Mucosa of descending colon (tissue), 3 donors: Measurements from ENCODE around the gene SLC2A5. TPM values are rescaled to one million over a fixed set of nuclear protein-coding genes. Genes with fewer than 3 reads are reported as not detected.
"Not testable (repeated sequence)": the region's sequence is repeated elsewhere in the genome, so short reads cannot be mapped to it uniquely, and the experiment has no call there.

Experiments used
- ATAC-seq: fragments of 200-7000 bp; cut with Tn5 transposase; one replicate; pipeline ENCODE4 v1.9.1; 2020; ENCODE audit warnings: mild to moderate bottlenecking, moderate library complexity
- DNase-seq, 3 donors: peaks; one replicate each; pipeline ENCODE4 v3.0.0-alpha.2; 2020
- H3K36me3 ChIP-seq: fragments of 200-600 bp; one replicate; pipeline ENCODE4 v1.8.0; 2021; ENCODE audit warnings: low read depth, mild to moderate bottlenecking
- H3K4me1 ChIP-seq: fragments of 200-600 bp; one replicate; pipeline ENCODE4 v1.8.0; 2021; ENCODE audit warnings: low read depth, mild to moderate bottlenecking
- H3K4me3 ChIP-seq: fragments of 200-600 bp; one replicate; pipeline ENCODE4 v1.8.0; 2021; ENCODE audit warnings: mild to moderate bottlenecking
- H3K9me3 ChIP-seq: fragments of 200-600 bp; one replicate; pipeline ENCODE4 v1.8.0; 2021; ENCODE audit warnings: mild to moderate bottlenecking
- intact Hi-C, 2 donors: fragments of 100-400 bp; cut with DNase I in 1 of 2; cut with micrococcal nuclease in 1 of 2; formaldehyde crosslinking; loops; one replicate each; pipeline versions ENCODE4 v1.11.0 to v1.11.1; 2022; cut with DNase I, micrococcal nuclease
- total RNA-seq, 3 donors: library from RNA; stranded (reverse); fragmentation: NEBNext Ultra II Directional in 2 of 3; extraction: Animal tissue kit (Norgen Biotek cat#: 25700) in 2 of 3; gene quantifications; one replicate each; pipeline versions ENCODE4 v1.2.1 to v1.2.4, GENCODE V29; 2021 to 2023
- TF ChIP-seq, protein P1 (sequence below): fragments of 200-600 bp; IDR thresholded peaks from one replicate; pipeline ENCODE4 v1.8.0; 2022; ENCODE audit warnings: antibody characterized with exemption, mild to moderate bottlenecking
- donor health status: DM: no; HTN: no; CAD: no; lungs with moderate emphysema.
- donor health status: DM: no; HTN: no; CAD: no.
- donor health status: DM: no; HTN: yes; CAD: no.

Gene SLC2A5
- total RNA-seq, 3 donors from 2014 or later, result 4.4 to 34.5 (median 7.8) TPM

DNA sequence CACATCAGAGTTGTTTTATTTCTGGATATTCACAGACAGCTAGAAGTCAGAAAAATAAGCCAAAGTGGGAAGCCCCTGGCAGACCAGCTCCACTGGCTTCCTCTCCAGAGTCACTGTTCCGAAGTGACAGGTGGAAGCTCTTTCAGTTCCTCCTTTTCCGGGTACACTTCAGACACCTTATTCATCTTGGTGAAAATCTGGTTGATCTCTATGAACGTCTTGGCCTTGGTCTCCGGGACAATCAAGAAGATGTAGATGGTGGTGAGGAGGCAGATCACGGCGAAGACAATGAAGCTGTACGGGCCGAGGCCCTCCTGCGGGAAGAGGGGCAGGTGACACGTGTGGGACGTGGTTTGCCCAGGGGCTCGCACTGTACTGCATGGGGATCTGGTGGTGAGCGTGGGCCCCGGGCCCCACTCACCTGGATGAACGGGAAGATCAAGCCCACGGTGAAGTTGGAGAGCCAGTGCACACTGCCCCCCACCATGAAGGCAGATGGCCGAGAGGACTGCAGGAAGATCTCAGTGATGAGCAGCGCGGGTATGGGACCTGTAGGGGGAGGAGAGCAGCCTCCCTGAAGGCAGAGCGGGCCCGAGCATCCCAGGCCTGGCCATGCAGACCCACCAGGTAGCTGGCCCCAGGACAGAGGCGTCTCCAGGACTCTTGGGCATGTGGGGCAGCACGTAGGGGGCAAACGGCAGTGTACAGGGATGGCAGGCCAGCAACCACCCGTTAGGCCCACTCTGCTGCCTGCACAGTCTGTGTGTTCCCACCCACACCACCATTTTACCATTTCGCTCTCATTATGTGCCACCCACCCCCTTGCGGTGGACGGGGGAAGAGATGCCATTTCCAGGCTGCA, 31.7 kb downstream of the SLC2A5 start:
- Histone ChIP-seq H3K36me3 (no peaks in the 10 kb centered on the region), H3K9me3 (peaks cover 9% of the 10 kb centered on the region), H3K4me1 (no peaks in the 10 kb centered on the region), H3K4me3 (no peak overlapping the region)
- ATAC-seq (peak; percentile 31), DNase-seq (no peak)
- intact Hi-C loops, result no loop called here
- TF ChIP-seq, protein P1, sequence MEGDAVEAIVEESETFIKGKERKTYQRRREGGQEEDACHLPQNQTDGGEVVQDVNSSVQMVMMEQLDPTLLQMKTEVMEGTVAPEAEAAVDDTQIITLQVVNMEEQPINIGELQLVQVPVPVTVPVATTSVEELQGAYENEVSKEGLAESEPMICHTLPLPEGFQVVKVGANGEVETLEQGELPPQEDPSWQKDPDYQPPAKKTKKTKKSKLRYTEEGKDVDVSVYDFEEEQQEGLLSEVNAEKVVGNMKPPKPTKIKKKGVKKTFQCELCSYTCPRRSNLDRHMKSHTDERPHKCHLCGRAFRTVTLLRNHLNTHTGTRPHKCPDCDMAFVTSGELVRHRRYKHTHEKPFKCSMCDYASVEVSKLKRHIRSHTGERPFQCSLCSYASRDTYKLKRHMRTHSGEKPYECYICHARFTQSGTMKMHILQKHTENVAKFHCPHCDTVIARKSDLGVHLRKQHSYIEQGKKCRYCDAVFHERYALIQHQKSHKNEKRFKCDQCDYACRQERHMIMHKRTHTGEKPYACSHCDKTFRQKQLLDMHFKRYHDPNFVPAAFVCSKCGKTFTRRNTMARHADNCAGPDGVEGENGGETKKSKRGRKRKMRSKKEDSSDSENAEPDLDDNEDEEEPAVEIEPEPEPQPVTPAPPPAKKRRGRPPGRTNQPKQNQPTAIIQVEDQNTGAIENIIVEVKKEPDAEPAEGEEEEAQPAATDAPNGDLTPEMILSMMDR, result no peak

DNA sequence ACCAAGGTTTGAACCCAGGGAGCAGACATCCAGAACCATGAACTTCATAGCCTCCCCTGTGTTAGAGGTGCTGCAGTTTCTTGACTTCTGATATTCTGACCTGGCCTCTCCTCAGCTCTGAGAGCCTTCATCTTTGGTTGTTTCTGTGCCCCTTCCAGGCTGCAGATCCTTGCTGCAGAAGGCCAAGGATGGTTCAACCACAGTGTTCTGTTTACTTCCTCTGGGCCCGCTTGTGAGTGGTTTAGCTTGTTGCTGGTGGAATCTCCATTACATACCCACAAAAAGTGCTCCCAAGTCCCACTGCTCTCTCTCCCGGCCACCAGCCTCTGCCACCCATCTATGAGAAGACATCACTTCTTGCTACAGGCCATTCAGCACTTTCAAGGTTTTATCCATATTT, 34.2 kb downstream of the SLC2A5 start:
- TF ChIP-seq, protein P1, result no peak
- H3K9me3 ChIP-seq, result peaks cover 14% of the 10 kb centered on the region
- DNase-seq (no peak), ATAC-seq (no peak)
- intact Hi-C loops, result no loop called here
- no peak overlapping the region for H3K4me3 ChIP-seq
- no peaks in the 10 kb centered on the region for H3K4me1 ChIP-seq
- no peaks in the 10 kb centered on the region for H3K36me3 ChIP-seq

DNA sequence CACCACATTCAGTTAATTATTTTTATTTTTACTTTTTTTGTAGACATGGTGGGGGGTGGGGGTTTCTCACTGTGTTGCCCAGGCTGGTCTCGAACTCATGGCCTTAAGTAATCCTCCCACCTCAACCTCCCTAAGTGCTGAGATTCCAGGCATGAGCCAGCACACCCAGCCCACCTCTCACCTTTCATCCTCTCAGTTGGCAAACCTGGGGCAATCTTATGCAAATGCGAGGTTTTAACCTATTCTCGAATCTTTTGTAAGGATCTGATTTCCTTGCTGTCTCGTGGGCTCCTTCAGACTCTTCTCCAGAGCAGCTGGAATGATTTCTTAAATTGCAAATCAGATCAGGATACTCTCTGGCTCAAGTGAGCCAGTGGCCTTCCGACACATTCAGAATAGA, 36.1 kb downstream of the SLC2A5 start:
- Histone ChIP-seq H3K36me3 (no peaks in the 10 kb centered on the region), H3K4me1 (no peaks in the 10 kb centered on the region)

GRCh38 chr1:9031484-9032259, 37.8 kb downstream of the SLC2A5 start:
- peaks cover 14% of the 10 kb centered on the region for H3K9me3 ChIP-seq
- H3K36me3 ChIP-seq, result no peaks in the 10 kb centered on the region
- intact Hi-C loops, result no loop called here
- DNase-seq, result no peak
- no peak for ATAC-seq
- H3K4me1 ChIP-seq, result no peaks in the 10 kb centered on the region
- H3K4me3 ChIP-seq, result no peak overlapping the region
- TF ChIP-seq, protein P1, result no peak

More for the DNA sequence above, 36.1 kb downstream of the SLC2A5 start:
- Histone ChIP-seq H3K9me3 (peaks cover 14% of the 10 kb centered on the region), H3K4me3 (no peak overlapping the region)
- ATAC-seq (no peak), DNase-seq (no peak)
- TF ChIP-seq, protein P1, result no peak
- intact Hi-C loops, result no loop called here

DNA sequence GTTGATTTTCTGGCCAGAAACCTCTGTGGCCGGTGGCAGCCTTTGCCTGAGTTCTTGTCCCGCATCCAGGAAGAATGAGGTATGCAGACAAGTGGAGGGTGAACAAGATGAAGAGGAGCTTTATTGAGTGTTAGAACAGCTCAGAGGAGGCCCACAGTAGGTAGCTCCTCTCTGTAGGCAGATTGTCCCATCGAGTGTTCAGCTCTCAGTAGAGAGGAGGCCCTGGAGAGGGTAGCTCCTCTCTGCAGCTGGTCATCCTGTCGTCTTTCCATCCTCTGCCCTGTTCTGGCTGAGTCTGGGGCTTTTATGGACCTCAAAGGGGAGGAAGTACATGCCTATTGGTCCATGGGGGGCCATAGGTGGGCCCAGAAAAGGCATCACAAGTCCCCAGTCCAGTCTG, 38.4 kb downstream of the SLC2A5 start:
- H3K36me3 ChIP-seq, intact Hi-C loops, ATAC-seq, DNase-seq, H3K4me3 ChIP-seq, H3K4me1 ChIP-seq: not testable (repeated sequence)
- H3K9me3 ChIP-seq, result peaks cover 14% of the 10 kb centered on the region
